ENCODE data around the gene TNFRSF1A.
"Not testable (repeated sequence)": the region's sequence is repeated elsewhere in the genome, so short reads cannot be mapped to it uniquely, and the experiment has no call there.

Gene TNFRSF1A

DNA sequence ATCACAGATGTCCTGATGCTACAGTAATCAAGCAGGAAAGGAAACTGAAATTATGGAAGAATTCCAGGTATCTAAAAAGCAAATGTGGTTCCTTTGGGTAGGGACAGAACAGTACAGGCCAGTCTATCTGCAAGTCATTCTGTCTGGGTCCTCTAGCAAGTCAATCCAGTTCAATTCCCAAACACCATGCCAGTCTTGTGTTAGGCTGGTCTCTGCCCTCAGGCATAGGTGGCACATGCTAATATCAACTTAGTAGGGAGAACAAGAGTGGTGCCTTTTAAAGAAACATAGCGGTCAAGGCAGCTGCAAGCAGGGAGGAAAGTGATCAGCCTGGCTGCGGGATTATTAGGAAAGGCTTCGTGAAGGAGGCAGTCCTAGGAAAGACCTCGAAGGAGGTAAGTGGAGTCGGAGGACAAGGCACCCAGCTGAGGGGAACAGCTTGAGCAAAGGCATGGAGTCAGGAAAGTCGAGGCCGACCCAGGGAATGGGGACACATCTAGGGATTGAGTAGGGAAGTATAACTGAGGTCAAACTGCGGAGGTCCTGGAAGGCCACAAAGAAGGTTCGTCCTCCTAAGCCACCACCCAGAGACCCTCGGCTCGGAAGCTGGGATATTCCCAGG, 35.2 kb downstream of the TNFRSF1A start:
- no peak for DNase-seq (ENCODE audit: low read depth, low spot score)

GRCh38 chr12:6306151-6306550, 35.7 kb downstream of the TNFRSF1A start:
- DNase-seq (ENCODE audit: low read depth, low spot score) = no peak

GRCh38 chr12:6303071-6303470, 38.8 kb downstream of the TNFRSF1A start:
- no peak for DNase-seq (ENCODE audit: low read depth, low spot score)

- DNase-seq (ENCODE audit: low read depth, low spot score) = no peak
Measured at GRCh38 chr12:6302621-6303020, 39.3 kb downstream of the TNFRSF1A start.

DNA sequence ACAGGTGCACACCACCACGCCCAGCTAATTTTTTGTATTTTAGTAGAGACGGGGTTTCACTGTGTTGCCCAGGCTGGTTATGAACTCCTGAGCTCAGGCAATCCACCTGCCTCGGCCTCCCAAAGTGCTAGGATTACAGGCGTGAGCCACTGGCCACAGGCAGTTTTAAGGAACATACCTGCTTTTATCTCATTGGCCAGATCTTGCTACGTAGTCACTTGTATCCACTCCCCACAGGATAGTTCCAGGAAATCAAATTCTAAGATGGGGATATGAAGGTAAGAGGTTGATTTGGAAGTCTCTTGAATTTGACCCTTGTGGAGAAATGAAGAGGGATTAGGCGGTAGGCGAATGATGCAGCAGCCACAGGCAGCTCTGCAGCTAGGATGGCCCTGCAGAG, 40.2 kb downstream of the TNFRSF1A start:
- DNase-seq (ENCODE audit: low read depth, low spot score) = no peak

DNA sequence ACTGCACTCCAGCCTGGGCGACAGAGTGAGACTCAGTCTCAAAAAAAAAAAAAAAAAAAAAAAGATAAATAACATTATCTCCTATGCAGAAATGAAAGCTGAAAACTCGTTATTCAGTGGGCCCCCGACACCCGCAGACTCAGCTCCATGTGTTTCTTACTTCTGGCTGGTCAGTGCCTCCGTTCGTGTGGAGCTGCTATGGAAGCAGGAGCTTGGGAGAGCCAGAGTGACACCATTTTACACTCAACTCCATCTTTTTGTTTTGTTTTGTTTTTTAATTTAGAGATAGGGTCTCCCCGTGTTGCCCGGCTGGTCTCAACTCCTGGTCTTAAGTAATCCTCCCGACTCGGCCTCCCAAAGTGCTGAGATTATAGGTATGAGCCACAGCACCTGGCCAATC, 44.7 kb downstream of the TNFRSF1A start:
- DNase-seq (ENCODE audit: low read depth, low spot score) = no peak

DNA sequence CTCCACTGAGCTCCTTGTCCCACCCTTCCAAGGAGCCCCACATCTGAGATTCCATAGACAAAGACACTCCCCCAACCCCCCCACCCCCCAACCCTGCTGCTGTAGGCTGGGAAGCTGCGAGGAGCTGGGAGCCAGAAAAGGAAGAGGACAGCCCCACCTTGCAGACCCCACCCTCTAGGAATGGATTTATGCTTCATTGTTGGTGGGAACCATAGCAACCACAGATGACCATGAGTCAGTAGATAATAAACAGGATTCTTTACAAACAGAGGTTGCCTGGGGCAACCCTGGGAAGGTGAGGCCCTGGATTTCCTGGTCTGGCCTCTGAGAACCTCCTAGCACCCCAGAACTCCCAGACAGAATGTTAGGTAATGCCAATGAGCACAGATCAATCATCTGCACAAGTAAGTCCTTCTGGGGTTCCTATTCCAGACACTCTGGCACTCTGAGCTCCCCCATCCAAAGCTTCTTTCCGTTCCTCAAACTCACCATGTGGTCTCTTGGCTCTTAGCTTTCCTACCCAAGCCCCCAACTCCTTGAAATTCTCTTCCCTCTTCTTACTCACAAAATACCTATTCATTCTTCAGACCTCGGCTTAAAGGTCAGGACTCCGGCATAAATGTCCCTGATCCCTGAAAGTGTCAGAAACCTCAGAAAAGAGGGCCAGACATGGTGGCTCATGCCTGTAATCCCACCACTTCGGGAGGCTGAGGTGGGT, 46.6 kb downstream of the TNFRSF1A start:
- no peak for DNase-seq (ENCODE audit: low read depth, low spot score)

DNA sequence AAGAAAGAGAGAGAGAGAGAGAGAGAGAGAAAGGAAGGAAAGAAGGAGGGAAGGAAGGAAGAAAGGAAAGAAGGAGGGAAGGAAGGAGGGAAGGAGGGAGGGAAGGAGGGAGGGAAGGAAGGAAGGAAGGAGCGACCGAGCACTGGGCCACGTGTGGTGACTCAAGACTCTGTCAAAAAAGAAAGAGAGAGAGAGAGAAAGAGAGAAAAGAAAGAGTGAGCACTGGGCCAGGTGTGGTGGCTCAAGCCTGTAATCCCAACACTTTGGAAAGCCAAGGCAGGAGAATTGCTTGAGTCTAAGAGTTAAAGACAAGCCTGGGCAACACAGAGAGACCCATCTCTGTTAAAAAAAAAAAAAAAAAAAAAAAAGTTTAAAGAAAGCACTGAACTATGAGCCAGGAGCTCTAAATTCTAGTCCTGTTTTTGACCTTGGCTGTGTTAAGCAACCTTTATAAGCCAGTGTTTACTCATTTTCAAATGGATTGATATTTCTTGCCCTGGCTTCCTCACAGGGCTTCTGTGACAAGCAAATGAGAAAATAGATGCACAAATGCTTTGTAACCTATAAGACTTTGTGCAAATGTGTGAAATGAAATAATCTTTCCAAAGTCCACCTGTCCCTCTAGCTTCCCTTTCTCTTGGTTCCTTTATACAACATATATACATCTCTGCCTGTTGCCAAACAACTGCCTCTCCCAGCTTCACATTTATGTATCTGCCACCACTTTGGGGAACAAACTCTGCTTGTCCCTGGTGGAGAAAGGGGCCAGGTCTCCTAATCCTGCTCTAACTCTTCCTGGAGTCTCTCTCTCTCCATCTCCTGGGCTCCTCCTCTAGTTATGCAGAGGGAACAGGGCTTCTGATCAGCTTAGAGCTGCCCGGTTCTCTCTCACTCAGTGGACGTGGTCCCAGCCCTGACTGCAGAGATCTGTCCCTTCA, 47.5 kb downstream of the TNFRSF1A start:
- no peak for DNase-seq (ENCODE audit: low read depth, low spot score)

DNA sequence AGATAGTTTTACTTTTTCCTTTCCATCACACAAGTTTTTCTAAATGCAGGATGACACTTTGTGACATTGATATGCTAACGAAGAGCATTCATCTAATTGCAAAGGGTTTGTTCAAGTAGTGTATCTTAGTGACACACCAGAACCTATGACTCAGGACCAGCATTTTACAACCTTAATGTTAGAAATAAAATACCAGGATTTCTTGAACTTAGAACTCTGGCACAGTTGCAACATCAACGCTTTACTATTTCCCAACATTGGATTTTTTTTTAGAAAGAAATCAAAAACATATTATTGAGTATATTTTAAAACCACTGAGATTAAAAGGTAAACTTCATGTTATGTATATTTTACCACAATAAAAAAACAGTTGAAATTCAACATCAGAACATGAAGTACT, 49.3 kb downstream of the TNFRSF1A start:
- DNase-seq (ENCODE audit: low read depth, low spot score) = no peak

DNA sequence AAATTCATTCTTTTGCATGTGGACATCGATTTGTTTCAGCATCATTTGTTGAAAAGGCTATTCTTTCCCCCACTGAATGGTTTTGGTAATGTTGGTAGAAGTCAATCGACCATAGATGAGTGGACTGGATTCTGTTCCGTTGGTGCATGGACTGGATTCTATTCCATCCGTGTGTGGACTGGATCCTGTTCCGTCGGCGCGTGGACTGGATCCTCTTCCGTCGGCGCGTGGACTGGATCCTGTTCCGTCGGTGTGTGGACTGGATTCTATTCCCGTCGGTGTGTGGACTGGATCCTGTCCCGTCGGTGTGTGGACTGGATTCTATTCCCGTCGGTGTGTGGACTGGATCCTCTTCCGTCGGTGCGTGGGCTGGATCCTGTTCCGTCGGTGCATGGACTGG, 52.0 kb downstream of the TNFRSF1A start:
- DNase-seq (ENCODE audit: low read depth, low spot score) = not testable (repeated sequence)

DNA sequence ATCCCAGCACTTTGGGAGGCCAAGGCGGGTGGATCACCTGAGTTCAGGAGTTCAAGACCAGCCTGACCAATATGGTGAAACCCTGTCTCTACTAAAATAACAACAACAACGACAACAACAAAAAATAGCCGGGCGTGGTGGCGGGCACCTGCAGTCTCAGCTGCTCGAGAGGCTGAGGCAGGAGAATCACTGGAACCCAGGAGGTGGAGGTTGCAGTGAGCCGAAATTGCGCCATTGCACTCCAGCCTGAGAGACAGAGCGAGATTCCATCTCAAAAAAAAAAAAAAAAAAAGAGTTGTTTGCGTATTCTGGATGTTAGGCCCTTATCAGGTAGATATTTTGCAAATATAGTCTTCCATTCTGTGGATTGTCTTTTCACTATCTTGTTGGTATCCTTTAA, 52.8 kb downstream of the TNFRSF1A start:
- DNase-seq (ENCODE audit: low read depth, low spot score) = not testable (repeated sequence)

- no peak for DNase-seq (ENCODE audit: low read depth, low spot score)
Measured at GRCh38 chr12:6288235-6288634, 53.6 kb downstream of the TNFRSF1A start.

DNA sequence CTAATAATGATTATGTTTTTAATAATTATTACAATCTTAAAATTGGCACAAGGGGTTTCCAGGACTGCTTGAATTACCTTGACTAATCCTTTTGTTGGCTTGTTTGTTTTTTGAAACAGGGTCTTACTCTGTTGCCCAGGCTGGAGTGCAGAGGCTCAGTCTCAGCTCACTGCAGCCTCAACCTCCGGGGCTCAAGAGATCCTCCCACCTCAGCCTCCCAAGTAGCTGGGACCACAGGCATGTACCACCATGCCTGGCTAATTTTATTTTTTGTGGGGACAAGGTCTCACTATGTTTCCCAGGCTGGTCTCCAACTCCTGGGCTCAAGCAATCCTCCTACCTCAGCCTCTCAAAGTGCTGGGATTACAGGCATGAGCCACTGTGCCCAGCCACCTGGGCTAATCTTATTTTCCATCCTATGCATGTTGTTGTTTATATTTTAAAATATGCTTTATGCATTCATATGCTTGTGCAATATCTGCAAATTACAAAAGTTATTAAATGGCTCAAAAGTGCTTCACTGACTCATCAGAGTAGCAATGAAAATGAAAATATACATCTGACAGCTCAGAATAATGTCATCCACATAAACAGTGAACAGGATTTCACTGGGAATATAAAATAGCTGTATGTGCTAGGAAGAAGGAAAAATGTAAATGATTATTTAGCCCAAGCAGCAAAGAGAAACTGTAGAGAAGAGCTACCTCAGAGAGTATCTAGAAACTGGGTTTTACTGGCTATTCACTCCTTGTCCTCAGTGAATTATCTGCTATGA, 56.2 kb downstream of the TNFRSF1A start:
- DNase-seq (ENCODE audit: low read depth, low spot score) = no peak

- no peak for DNase-seq (ENCODE audit: low read depth, low spot score)
Measured at GRCh38 chr12:6285063-6285477, 56.8 kb downstream of the TNFRSF1A start.

GRCh38 chr12:6284273-6284672, 57.6 kb downstream of the TNFRSF1A start:
- no peak for DNase-seq (ENCODE audit: low read depth, low spot score)

- no peak for DNase-seq (ENCODE audit: low read depth, low spot score)
Measured at GRCh38 chr12:6282453-6282840, 59.4 kb downstream of the TNFRSF1A start.

GRCh38 chr12:6281081-6281809, 60.6 kb downstream of the TNFRSF1A start:
- DNase-seq (ENCODE audit: low read depth, low spot score) = no peak

- DNase-seq (ENCODE audit: low read depth, low spot score) = no peak
Measured at GRCh38 chr12:6280672-6281071, 61.2 kb downstream of the TNFRSF1A start.

- no peak for DNase-seq (ENCODE audit: low read depth, low spot score)
Measured at GRCh38 chr12:6280053-6280469, 61.8 kb downstream of the TNFRSF1A start.

DNA sequence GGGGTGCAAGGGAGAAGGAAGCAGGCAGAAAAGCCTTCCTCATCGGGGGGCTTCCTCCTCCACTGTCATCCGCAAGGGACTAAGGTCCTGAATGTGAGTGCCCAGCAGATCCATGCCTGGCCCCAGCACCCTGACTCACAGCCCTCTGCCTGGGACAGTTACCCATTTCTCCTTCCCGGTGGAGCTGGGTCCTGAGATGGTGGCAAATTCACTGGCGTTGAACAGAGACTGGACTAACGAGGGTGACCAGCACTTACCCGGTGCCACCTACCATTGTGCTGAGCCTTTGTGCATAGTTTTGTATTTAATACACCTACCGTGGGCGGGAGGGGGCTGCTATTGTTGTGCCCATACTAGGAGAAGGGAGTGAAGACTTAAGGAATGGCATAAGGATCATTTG, 62.2 kb downstream of the TNFRSF1A start:
- no peak for DNase-seq (ENCODE audit: low read depth, low spot score)

- DNase-seq (ENCODE audit: low read depth, low spot score) = no peak
Measured at GRCh38 chr12:6279256-6279628, 62.6 kb downstream of the TNFRSF1A start.

All from iPS DF 19.7 (cell line).